Measurements from ENCODE around the gene RHOH.

DNA sequence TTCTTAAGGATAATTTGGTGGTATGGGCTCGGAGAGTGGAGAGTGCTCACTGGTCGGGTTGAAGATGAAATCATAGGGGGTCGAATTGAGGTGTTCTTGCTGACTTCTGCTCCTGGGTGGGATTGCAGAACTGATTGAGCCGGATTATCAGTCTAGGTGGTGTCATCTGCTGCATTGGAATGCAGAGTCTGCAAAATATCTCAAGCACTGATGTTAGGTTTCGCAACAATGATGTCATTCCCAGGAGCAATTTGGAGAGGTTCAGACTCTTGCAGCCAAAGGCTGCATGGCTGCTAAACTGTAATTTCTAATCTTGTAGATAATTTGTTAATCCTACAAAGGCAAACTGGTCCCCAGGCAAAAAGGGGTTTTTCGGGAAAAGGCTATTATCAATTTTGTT, 67.7 kb downstream of the RHOH start:
- TF ChIP-seq POLR2A (IDR thresholded peaks at IDR 0.05; ENCODE audit: low read depth, low read length), result no peak
- TF ChIP-seq POLR2AphosphoS5 (IDR thresholded peaks at IDR 0.05; ENCODE audit: low read depth, low read length), result no peak
- TF ChIP-seq SPI1 (IDR thresholded peaks at IDR 0.05; ENCODE audit: low read depth, low read length), result no peak
- TF ChIP-seq TAF1 (IDR thresholded peaks at IDR 0.05; ENCODE audit: low read depth, low read length), result no peak
- TF ChIP-seq POU2F2 (IDR thresholded peaks at IDR 0.05; ENCODE audit: low read depth, low read length), result no peak
- TF ChIP-seq PAX5 (IDR thresholded peaks at IDR 0.05; ENCODE audit: insufficient read depth, low read length, severe bottlenecking), result no peak

Measured in GM12891 (cell line).